SKM-1 (cell line): Measurements from ENCODE around the gene ENTPD8.
"Not testable (repeated sequence)": the region's sequence is repeated elsewhere in the genome, so short reads cannot be mapped to it uniquely, and the experiment has no call there.

Source experiments
- DNase-seq: peaks from one replicate; lab custom pipeline; 2025; ENCODE audit not compliant: unreplicated experiment; lab: John Stamatoyannopoulos, UW

Gene ENTPD8

DNA sequence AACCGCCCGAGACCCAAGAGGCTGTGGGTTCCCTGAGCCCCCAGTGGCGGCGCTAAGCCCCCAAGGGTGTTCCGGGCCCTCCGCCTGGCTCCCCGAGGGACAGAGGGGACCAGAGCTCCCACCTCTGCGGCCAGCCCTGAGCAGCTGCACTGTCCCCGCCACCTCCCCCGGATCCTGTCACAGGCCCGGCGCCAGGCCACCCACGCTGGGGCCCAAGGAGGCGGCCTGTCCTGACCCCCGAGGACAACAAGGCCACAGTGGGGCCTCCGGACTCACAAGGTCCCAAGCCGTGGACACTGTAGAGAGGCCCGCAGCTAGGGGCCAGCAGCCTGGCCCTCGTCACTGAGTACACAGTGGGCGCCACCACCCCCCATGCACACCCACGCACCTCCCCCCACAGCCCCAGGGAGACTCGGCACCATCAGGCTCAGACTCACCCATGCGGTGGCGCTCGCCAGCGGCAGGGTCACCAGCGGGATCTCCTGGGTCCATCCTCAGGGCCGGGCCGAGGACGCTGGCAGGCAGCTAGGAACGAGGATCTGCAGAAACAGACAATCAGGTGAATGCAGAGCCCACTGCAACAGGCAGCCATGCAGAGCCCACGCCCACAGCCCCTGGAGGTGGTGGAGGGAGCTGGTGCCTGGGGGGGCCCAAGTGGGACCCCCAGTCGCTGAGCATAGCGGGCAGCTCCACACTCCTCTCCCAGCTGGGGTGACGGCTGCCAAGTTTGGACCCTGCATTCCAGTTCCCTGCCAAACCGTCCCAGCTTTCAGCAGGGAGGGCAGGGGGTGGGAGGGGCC lies 46.1 kb downstream of the ENTPD8 start:
- DNase-seq: no peak

DNA sequence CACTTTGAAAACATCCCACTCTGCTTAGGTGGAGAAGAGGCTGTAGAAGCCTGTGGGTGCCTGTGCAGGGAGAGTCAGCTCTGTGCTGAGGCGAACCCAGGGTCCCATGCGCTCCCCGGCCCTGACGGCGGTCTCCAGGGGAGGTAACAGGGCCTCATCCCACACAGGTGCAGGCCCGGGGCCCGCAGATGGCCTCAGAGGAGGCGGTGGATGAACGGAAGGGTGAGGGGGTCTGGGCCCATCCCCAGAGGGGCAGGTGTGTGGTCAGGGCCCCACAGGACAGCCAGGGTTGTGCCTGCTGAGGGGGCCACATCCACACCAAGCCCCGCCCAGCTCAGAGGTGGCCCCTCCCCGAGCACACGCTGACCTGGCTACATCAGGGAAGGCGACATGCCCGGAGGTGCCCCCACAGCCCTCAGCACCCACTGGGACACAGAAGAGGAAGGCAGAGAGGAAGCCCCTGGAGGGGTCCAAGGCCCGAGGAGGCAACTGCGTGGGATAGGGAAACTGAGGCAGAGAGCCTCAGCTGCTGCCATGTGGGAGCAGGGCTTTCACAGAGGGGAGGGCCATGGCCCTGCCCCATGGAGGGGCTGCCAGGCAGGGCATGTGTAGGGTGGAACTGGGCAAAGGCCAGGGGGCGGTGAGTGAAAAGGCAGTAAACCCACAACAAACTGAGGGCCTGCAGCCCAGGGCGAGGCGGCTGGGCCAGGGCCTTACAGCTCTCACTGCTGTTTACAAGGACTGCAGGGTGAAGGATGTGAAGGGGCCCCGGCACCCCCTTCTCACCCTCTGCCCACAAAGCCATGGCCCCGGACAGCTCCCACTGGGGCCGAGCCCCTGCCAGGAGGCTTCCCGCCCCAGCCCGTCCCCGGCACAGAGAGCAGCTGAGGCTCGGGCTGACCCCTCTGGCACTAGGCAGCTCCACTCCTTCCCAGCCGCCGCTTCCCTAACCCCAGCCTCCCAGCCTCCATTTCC lies 47.7 kb downstream of the ENTPD8 start:
- DNase-seq: no peak

DNA sequence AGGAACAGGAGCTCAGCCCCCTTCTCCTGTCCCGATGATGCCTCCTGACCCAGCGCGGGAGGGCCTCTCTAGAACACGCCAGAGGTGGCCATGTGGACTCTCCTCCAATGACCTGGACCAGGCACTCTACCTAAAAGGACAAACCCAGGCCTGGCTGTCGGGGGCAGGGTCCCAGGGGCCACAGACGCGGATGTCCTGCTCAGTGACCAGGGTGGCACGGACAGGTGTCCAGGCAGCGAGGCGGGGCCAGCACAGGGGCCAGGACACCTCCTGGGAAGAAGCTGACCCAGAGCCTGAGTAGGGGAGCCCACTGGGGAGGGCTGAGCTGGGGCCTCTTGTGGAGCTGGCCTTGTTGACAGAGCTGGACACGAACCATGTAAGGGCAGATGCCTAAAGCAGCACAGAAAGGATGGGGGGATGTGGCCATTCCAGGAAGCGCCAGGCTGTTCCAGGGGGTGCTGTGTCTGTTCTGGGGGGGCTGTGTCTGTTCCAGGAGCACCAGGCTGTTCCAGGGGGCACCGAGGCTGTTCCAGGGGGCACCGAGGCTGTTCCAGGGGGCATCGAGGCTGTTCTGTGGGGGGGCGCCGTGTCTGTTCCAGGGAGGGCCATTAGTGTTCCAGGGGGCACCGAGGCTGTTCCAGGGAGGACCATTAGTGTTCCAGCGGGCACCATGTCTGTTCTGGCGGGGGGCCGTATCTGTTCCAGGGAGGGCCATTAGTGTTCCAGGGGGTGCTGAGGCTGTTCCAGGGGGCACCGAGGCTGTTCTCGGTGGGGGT lies 48.7 kb downstream of the ENTPD8 start:
- DNase-seq: no peak

DNA sequence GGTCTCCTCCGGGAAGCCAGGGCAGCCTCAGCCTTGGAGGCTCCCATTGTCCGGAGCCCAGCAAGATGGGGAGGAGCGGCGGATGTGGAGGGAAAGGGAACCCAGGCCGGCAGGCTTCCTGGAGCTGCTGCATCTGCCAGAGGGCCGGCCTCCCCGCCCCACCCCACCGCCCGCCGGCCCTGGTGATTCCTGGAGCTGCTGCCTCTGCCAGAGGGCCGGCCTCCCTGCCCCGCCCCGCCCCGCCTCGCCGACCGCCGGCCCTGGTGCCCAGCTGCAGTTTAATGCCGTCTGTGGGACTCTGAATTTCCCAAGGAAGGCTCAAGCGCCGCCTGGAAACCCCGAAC lies 49.8 kb downstream of the ENTPD8 start:
- no peak for DNase-seq

DNA sequence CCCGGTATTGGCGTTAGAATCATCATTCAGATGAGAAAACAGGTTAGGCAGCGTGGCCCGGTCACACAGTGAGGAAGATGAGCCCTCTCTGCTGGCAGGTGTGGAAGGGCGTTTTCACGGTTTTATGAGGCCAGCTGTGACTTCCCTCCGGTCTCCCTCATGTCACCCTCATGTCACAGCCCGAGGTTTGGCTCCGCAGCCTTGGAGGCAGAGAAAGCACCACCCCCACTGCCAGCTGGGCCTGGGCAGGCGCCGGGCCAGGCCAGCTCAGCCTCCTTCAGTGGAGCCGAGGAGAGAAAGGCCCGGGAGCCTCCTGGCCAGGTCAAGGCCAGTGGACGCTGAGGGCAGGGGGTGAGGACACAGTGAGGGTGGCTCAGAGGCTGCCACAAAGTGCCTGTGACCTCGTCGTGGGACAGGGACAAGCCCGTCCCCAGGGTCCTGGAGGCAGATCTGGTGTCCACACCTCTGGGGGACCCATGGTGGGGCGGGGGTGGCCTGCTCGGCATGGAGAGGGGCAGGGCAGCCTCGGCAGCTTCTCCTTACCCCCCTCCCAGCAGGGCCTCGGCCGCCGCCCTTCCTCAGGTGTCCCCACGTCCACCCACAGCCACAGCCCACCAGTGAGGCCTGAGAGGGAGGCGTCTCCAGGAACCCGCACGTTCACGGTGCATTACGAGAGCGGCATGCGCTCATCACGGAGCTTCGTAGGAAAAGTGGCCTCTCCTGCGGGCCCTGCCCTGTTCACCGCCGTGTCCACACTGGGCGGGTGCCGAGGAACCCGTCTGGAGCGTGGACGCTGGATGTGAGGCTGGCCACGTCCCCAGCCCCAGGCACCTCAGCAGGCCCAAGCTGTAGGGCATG lies 50.4 kb downstream of the ENTPD8 start:
- DNase-seq: no peak

DNA sequence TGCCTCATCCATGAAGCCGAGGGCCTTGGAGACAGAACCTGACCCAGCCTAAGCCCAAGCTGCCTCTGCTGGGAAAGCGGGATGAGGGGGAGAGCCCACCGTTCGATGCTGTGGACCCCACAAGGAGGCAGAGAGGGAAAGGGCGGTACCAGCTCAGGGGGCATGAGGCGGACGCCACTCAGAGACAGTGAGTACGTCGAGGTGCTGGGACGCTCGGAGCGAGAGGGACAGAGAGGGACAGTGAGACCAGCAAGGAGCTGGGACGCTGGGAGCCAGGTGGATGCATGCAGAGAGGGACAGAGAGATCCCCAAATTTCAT lies 51.8 kb downstream of the ENTPD8 start:
- no peak for DNase-seq

DNA sequence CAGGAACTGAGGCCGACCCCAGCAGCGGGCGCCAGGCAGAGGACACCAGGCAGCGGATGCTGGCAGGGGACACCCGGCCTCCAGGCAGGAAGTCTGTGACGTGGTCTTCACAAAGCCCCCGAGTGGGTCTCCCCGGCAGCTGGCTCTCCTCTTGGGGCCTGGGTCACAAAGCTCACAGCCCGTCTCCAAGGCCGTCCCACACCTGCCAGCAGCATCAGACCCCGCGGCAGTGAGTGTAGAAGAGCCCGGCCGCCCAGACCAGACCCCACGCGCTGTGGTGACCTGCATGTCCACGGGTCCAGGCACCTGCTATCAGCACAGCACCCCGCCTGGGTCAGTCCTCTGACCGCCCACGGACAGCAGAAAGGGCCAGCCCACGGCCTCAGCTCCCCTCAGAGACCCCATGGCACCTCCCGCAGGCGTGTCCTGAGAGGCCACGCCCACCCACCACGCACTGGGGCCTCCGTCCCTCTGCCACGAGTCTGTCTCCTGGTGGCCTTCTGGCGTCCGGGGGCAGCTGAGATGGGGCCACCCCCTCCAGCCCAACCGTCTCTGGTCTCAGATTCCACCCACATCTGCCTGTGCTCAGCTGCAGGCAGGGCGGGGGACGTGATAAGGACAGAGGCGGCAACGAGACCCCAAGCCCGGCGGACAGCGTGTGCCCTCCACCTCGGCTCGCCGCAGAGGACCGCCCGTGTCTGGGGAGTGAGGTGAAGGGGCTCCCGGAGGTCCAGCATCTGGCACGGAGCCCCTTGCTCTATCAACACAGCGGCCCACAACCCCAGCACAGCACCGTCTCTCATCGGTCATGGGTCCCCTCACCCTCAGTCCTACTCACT lies 52.3 kb downstream of the ENTPD8 start:
- no peak for DNase-seq

DNA sequence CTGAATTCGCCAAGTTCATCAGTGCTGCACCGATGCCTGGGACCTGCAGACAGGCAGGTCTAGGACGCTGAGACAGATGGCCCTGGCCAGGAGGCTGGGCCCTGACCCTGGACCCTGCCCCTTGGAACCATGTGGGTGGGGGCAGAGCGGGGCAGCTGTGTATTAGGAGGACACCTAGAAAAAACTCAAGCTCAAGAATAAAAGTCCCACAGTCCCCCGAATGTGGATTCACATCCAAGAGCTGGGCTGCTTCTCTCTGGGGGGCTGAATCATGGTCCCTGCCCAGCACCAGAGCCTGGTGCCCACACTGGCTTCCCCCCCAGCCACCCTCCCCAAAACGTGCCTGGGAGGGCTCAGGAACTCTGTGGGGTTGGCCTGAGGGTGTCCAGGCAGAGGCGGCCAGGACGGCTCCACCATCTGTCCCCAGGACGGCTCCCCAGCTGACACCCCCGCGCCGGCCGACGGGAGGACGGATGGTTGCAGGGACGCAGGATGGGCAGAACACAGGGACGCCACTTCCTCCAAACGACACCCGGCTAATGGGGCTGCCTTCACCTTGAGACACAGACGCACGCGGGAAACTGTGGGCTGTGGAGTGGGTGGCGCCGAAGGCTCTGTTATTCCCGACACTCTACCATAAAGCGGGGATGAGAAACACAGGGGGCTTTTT lies 53.1 kb downstream of the ENTPD8 start:
- no peak for DNase-seq

DNA sequence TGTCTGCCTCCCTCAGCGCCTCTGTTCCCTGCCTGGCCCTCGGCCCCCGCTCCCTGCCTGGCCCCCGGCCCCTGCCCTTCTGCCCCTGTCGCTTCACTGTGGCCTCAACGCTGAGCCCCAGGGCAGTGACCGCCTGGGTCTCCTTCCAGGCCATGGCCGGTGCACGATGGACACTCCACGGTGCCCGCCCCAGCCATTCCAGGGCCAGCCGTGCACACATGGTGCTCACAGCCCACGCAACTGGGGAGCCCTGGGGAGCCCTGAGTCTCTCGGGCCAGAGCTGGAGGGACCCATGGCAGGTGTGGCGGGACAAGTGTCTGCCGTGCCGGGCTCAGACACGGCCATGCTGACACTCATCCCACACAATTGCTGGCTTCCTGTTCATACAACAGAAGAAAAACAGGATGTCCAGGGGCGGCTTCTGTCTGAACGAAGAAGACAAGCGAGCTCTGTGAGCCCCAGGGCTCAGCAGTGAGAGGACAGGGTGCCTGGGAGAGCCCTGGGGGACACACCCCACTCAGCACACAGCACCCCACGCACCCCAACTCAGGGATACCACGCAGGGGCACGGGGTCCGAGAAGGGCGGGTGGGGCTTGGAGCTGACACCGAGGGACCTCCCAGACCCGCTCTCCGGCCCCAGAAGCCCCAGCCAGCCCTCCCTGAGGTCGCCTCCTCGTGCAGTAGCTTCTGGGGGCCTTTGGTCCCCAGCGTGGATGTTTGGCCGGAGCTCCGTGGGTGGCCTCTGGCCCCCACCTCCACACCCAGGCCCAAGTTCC lies 53.9 kb downstream of the ENTPD8 start:
- DNase-seq: no peak

DNA sequence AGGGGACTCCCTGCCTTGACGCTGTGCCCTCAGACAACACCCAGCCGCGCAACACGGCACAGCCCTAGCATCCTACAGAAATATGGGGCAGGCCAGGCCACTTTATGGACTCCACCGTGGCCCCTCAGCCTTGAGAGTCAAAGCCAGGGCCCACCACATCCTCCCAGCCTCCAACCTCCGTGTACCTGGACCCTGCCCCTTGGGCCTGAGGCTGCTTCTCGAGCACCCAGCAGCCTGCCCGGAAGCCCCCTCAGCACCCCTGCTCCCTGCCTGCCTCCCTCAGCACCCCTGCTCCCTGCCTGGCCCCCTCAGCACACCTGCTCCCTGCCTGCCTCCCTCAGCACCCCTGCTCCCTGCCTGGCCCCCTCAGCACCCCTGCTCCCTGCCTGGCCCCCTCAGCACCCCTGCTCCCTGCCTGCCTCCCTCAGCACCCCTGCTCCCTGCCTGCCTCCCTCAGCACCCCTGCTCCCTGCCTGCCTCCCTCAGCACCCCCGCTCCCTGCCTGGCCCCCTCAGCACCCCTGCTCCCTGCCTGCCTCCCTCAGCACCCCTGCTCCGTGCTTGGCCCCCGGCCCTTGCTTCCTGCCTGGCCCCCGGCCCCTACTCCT lies 54.5 kb downstream of the ENTPD8 start:
- DNase-seq: not testable (repeated sequence)

DNA sequence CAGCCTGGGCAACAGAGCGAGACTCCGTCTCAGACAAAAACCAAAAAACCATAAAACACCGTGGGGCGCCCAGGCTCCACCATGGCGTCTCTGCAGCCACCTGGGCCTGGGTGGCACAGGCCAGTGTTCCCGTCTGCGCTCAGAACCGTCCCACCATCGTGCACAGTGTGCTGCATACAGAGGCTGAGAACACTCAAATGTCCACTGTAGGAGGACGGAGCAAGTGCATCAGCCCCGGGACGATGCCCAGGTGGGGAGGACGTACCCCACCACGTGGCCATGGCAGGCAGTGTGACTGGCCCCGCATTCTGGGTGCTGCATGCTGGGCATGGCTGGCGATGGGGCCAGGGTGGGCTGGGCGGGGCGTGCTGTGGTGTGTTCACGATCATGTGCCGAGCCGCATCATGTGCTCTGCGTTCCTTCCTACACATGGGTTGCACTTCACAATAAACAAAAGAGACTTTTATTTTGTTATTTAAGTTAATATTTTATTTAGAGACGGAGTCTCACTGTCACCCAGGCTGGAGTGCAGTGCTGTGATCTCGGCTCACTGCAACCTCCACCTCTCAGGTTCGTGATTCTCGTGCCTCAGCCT lies 56.0 kb downstream of the ENTPD8 start:
- DNase-seq: no peak
